Mucosa of stomach (tissue), 1 donor: ENCODE data around the gene CPA3.

Source experiments
- H3K27me3 ChIP-seq: one replicate; pipeline ENCODE4 v1.7.0; 2013; ENCODE audit warnings: mild to moderate bottlenecking, low read length; ENCODE audit not compliant: control insufficient read depth, insufficient read depth
- H3K36me3 ChIP-seq: one replicate; pipeline ENCODE4 v1.7.0; 2013; ENCODE audit warnings: low read length; ENCODE audit not compliant: control insufficient read depth, insufficient read depth
- H3K4me1 ChIP-seq: one replicate; pipeline ENCODE4 v1.7.0; 2013; ENCODE audit warnings: mild to moderate bottlenecking, low read length; ENCODE audit not compliant: control insufficient read depth, insufficient read depth
- H3K4me3 ChIP-seq: one replicate; pipeline ENCODE4 v1.7.0; 2013; ENCODE audit warnings: low read length
- H3K9ac ChIP-seq: one replicate; pipeline ENCODE4 v1.7.0; 2013; ENCODE audit warnings: mild to moderate bottlenecking, low read length, moderate library complexity
- H3K9me3 ChIP-seq: one replicate; pipeline ENCODE4 v1.7.0; 2013; ENCODE audit warnings: mild to moderate bottlenecking, low read length, moderate library complexity; ENCODE audit not compliant: control insufficient read depth
- donor health status: Pancreatic carcinoma.

CPA3 gene

GRCh38 chr3:148863814-148864213 is 1.3 kb upstream of the CPA3 start:
- Histone ChIP-seq H3K36me3 (no peaks in the 10 kb centered on the region), H3K4me3 (no peak overlapping the region), H3K27me3 (peaks cover 61% of the 10 kb centered on the region), H3K4me1 (peaks cover 11% of the 10 kb centered on the region), H3K9ac (no peak overlapping the region), H3K9me3 (no peaks in the 10 kb centered on the region)

GRCh38 chr3:148866261-148866660 is 1.2 kb downstream of the CPA3 start:
- no peaks in the 10 kb centered on the region for H3K36me3 ChIP-seq
- peaks cover 60% of the 10 kb centered on the region for H3K27me3 ChIP-seq
- H3K9ac ChIP-seq: no peak overlapping the region
- no peaks in the 10 kb centered on the region for H3K9me3 ChIP-seq
- H3K4me1 ChIP-seq: peaks cover 15% of the 10 kb centered on the region
- H3K4me3 ChIP-seq: no peak overlapping the region

GRCh38 chr3:148873270-148873927 is 8.3 kb downstream of the CPA3 start:
- Histone ChIP-seq H3K27me3 (peaks cover 12% of the 10 kb centered on the region), H3K9me3 (no peaks in the 10 kb centered on the region), H3K36me3 (no peaks in the 10 kb centered on the region), H3K9ac (no peak overlapping the region), H3K4me1 (peaks cover 22% of the 10 kb centered on the region), H3K4me3 (no peak overlapping the region)

- H3K9ac ChIP-seq: no peak overlapping the region
- no peaks in the 10 kb centered on the region for H3K9me3 ChIP-seq
- no peak overlapping the region for H3K4me3 ChIP-seq
- H3K36me3 ChIP-seq: no peaks in the 10 kb centered on the region
- H3K27me3 ChIP-seq: peaks cover 6% of the 10 kb centered on the region
- H3K4me1 ChIP-seq: peaks cover 18% of the 10 kb centered on the region
Measured at GRCh38 chr3:148873977-148874376, 8.9 kb downstream of the CPA3 start.

GRCh38 chr3:148878095-148878494 is 13.0 kb downstream of the CPA3 start:
- H3K9ac ChIP-seq: no peak overlapping the region
- no peak overlapping the region for H3K4me3 ChIP-seq
- H3K36me3 ChIP-seq: no peaks in the 10 kb centered on the region
- H3K4me1 ChIP-seq: peaks cover 16% of the 10 kb centered on the region
- peaks cover 4% of the 10 kb centered on the region for H3K27me3 ChIP-seq
- H3K9me3 ChIP-seq: no peaks in the 10 kb centered on the region

GRCh38 chr3:148879256-148879655 is 14.2 kb downstream of the CPA3 start:
- no peak overlapping the region for H3K4me3 ChIP-seq
- H3K4me1 ChIP-seq: peaks cover 10% of the 10 kb centered on the region
- no peak overlapping the region for H3K9ac ChIP-seq
- H3K36me3 ChIP-seq: no peaks in the 10 kb centered on the region
- no peaks in the 10 kb centered on the region for H3K9me3 ChIP-seq
- H3K27me3 ChIP-seq: peaks cover 4% of the 10 kb centered on the region

GRCh38 chr3:148880681-148881080 is 15.6 kb downstream of the CPA3 start:
- Histone ChIP-seq H3K9me3 (no peaks in the 10 kb centered on the region), H3K4me3 (no peak overlapping the region), H3K27me3 (no peaks in the 10 kb centered on the region), H3K9ac (no peak overlapping the region), H3K4me1 (no peaks in the 10 kb centered on the region), H3K36me3 (no peaks in the 10 kb centered on the region)

GRCh38 chr3:148881286-148881685 is 16.2 kb downstream of the CPA3 start:
- Histone ChIP-seq H3K4me3 (no peak overlapping the region), H3K9me3 (no peaks in the 10 kb centered on the region), H3K36me3 (no peaks in the 10 kb centered on the region), H3K4me1 (no peaks in the 10 kb centered on the region), H3K27me3 (no peaks in the 10 kb centered on the region), H3K9ac (no peak overlapping the region)

GRCh38 chr3:148882288-148882687 is 17.2 kb downstream of the CPA3 start:
- no peak overlapping the region for H3K9ac ChIP-seq
- H3K27me3 ChIP-seq: no peaks in the 10 kb centered on the region
- no peaks in the 10 kb centered on the region for H3K36me3 ChIP-seq
- H3K9me3 ChIP-seq: no peaks in the 10 kb centered on the region
- no peaks in the 10 kb centered on the region for H3K4me1 ChIP-seq
- no peak overlapping the region for H3K4me3 ChIP-seq

- Histone ChIP-seq H3K9me3 (no peaks in the 10 kb centered on the region), H3K4me1 (no peaks in the 10 kb centered on the region), H3K27me3 (no peaks in the 10 kb centered on the region), H3K36me3 (no peaks in the 10 kb centered on the region), H3K9ac (no peak overlapping the region), H3K4me3 (no peak overlapping the region)
Measured at GRCh38 chr3:148883163-148883562, 18.1 kb downstream of the CPA3 start.

- Histone ChIP-seq H3K36me3 (no peaks in the 10 kb centered on the region), H3K4me1 (no peaks in the 10 kb centered on the region), H3K27me3 (no peaks in the 10 kb centered on the region), H3K9ac (no peak overlapping the region), H3K4me3 (no peak overlapping the region), H3K9me3 (no peaks in the 10 kb centered on the region)
Measured at GRCh38 chr3:148884261-148884660, 19.2 kb downstream of the CPA3 start.

GRCh38 chr3:148889828-148890227 is 24.7 kb downstream of the CPA3 start:
- no peak overlapping the region for H3K4me3 ChIP-seq
- no peaks in the 10 kb centered on the region for H3K4me1 ChIP-seq
- H3K9me3 ChIP-seq: no peaks in the 10 kb centered on the region
- no peaks in the 10 kb centered on the region for H3K36me3 ChIP-seq
- H3K9ac ChIP-seq: no peak overlapping the region
- no peaks in the 10 kb centered on the region for H3K27me3 ChIP-seq

- peaks cover 6% of the 10 kb centered on the region for H3K27me3 ChIP-seq
- H3K9ac ChIP-seq: no peak overlapping the region
- H3K4me3 ChIP-seq: no peak overlapping the region
- no peaks in the 10 kb centered on the region for H3K9me3 ChIP-seq
- no peaks in the 10 kb centered on the region for H3K4me1 ChIP-seq
- no peaks in the 10 kb centered on the region for H3K36me3 ChIP-seq
Measured at GRCh38 chr3:148896062-148896461, 31.0 kb downstream of the CPA3 start.
